ENCODE measurements around the gene KIR3DL1.
"Not testable (repeated sequence)": the region's sequence is repeated elsewhere in the genome, so short reads cannot be mapped to it uniquely, and the experiment has no call there.

GRCh38 chr19:54859421-54859820 lies 43.2 kb downstream of the KIR3DL1 start:
- TF ChIP-seq CTCF, POLR2A (IDR thresholded peaks at IDR 0.05): not testable (repeated sequence)
